ENCODE results near the gene FRAS1.
A peak's percentile ranks its signal among the peaks of the same experiment; 100 is the strongest.
"Not testable (repeated sequence)": the region's sequence is repeated elsewhere in the genome, so short reads cannot be mapped to it uniquely, and the experiment has no call there.

Gene FRAS1

DNA sequence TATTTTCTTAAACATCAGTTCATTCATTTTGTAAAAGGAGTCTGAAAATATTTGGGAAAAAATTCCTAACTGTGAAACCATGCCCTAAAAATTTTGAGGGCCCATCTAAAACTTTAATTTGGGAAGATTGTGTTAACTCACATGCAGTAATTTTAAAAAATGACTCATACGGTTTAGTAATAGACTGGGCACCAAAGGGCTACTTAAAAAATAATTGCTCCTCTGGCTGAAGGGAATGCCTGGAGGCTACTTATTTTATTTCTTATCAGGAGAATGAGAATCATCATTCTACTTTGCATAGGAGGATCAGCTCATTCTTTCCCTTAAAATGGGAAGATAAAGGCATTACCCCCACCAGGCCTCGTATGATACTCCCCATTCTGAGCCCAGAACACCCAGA is 271.5 kb downstream of the FRAS1 start:
- DNase-seq, result not testable (repeated sequence)

DNA sequence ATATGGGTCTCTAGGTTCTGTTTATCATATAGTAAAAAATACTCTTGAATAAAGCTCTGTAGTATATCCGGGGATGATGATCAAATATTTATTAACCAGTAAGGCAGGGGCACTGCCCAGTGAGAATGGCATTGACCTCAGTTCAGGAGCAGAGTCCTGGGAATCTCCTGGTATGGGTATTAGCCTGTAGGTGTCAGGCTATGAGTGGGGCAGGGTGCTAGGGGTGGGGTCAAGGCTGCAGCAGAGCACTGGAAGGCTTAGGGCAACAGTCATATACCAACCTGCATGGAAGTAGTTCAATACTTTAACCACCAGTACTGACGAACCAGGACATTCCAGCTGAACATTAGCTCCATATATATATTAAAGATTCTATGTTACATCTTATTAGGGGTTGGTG is 274.1 kb downstream of the FRAS1 start:
- DNase-seq, result no peak

DNA sequence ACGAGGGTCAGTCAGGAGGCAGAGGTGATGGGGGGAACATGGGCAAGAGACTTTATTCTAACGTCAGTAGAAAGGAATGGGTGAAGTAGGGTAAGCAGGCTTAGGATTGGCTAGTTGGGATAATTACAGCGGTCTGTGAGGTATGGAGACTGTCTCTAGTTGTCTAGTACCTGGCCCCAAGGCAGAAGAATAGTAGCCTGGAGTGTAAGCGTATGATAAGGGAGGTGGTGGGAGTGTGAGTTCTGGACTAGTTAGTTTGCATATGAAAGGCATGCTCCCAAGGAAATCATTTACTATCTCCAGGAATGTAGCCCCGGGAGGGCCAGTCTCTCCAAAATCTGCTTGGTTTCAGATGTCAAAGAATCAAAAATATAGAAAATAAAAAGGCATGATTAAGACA is 274.8 kb downstream of the FRAS1 start:
- DNase-seq, result no peak

DNA sequence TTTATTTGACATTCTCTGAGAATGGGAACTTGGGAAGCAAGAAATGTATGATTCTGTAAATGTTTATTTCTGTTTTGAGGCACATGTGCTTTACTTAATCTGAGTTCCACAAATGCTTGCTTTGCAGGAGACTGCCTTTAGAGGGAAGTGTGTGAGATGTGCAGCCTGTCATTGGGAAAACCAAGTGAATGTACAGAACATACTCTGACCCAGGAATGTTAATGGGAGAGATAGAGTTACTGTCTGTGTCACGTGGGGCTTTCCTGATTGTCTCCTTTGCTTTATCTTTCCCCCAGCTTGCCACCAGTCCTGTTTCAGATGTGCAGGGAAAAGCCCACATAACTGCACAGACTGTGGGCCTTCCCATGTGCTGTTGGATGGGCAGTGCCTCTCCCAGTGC is 275.9 kb downstream of the FRAS1 start:
- DNase-seq, result peak; percentile 32

DNA sequence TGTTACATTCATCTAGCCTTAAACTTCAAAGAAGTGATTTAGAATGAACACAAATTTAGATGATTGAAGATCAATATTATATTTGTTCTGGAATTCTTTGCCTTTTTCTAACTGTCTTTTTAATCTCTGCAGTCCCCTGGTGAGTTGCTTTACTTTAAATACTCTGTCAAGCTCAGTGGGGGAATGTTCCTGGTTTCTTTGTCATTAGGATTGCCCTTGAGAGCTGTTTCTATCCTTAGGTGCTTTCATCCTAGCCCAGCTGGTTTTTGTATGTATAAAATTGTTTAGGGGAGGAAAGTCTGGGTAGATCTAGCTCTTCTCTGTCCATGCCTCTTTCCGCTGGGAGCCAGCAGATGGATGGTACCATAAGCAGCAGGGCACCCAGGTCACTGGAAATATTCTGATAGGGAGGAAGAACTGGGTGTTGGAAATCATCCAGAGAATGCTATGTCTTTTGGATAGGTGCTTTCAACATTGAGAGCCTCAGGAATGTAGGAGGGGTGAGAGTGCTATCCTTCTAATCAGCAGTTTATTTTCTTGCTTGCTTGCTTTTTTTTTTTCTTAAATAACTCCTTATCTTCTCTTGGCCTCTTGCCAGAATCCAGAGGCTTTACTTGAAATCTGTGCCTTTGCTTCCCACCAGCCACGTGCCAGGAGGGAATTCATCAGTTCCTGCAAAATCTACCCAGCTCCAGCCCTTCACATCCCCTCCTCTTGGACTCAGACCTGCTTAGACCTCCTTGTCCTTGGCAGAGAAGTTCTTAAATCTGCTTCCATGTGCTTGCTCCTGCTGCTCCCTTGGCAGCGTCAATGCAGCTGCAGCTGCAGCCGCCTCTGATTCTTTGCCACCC is 279.2 kb downstream of the FRAS1 start:
- DNase-seq, result no peak

DNA sequence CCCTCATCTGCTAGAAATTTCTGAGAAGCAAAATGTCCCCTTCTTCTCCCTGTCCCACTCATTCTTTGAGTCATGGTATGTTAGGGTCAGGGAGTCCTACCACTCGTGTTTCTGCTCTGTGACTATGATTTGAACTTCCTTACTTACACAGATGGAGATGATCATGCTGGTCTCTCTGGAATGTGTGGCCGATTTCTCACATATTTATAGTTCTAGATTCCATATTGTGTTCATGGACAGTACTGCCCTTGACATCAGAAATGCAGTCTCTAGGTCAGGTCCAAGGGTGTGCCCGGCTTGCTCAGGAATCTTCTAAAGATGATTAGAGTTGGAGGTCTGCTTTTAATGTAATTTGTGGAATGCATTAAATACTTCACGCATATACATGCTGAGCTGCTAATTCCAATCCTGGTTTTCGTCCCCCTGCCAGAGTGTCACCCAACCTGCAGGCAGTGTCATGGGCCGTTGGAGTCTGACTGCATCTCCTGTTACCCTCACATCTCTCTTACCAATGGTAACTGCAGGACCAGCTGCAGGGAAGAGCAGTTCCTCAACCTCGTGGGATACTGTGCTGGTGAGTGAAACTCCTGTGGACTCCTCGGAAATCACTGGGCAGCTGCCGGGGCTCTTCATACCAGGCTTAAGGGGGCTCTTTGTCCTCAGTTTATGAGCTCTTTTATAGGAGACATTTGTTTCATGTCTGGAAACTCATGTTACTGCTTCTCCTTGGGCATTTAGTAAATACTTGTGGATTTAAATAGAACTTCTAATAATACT is 280.3 kb downstream of the FRAS1 start:
- DNase-seq, result no peak

DNA sequence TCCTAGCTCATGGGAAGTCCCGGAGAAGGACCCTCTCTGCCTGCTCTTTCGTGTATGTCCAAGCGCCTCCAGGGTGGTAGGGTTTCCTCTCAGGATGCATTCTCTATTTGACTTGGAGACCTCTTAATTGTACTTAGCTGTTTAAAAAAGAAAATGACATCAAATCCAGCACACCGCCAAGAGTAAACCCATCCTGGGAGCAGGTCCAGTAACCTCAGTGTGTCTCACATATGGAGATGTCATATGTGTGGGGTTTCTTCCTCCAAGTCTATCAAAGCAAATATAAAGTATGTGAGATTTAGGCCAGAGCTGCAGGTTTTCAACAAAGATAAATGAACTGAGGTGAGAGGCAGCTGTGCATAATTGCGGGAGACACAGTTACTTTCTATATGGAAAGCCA is 285.0 kb downstream of the FRAS1 start:
- no peak for DNase-seq

DNA sequence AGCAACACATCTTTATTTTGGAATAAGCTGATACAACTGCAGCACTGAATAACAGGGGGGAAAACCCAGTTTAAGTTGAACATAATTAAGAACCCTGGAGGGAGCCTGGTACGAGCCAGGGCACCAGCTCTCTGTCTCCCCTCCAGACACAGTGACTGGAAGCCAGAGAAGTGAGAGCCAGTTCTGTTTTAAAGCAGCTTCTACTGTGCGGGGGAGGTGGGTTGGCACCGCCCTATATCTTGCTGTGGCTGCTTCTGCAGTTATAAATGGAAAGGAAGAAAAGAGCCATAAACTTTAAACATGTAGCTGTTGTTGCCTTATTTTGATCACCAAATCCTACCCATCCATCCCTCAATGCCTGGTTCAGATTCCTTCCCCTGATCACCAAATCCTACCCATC is 286.6 kb downstream of the FRAS1 start:
- no peak for DNase-seq

DNA sequence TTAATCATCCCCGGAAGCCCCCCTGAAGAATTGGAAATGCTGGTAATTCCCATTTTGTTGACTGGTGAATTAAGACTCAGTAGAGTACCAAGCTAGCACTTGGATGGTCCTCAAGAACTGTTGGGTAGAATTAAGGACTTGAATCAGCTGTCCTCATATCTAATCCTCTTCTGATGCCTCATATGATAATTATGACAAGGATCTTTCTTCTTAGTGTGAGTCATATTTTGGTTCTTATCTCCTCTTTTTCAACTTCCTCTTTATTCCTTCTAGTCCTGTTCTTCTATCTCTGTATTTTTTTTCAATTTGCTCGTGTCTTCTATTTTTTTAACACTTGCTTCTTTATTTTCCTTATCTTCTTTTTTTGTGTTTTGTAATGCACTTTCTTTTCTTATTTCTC is 288.1 kb downstream of the FRAS1 start:
- no peak for DNase-seq

DNA sequence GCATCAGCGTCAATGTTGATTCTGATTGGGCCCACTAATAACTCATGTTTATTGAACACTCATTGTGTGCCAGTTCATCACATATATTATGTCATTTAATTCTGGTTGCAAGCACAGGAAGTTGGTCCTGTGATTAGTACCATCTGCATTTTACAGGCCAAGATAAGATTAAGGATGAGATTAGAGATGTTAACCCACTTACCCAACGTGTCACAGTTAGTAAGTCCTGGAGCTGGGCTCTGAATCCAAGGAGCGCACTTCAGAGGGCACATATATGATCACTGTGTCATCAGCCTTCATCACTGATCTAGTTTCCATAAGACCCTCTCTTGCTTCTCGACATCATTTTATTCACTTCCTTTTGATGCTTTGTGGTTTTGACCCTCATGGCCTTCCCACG is 289.1 kb downstream of the FRAS1 start:
- DNase-seq, result no peak

DNA sequence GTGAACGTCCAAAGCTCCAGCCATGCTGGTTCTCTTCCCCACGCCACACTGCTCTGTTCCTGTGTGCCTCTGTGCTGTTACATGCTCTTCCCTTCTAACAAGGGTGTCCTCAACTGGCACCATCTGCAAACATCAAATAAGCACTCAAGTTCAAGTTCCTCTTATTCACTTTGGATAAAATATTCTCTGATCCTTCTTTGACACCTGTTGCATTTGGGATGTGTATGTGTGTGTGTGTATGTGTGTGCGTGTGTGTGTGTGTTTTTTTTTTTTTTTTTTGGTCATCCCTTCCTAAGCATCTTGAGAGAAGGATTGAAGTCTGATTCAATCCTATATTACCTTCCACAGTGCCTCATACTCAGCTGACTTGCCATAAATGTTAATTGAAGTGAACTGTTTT is 290.4 kb downstream of the FRAS1 start:
- DNase-seq, result no peak

DNA sequence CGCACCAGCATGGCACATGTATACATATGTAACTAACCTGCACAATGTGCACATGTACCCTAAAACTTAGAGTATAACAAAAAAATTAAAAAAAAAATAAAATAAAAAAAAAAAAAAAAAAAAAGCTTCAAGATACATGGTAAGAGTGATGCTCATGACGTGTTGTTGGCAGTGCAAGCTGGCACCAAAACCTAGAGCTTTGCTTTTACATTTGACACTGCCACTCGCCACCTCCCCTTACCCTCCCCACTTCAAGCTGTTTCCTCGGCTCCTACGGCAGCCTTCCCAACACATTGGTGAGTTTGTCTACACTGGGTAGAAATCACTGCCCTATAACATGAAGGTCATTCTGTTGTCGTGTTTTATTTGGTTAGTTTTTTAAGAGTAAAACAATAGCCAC is 296.8 kb downstream of the FRAS1 start:
- no peak for DNase-seq

DNA sequence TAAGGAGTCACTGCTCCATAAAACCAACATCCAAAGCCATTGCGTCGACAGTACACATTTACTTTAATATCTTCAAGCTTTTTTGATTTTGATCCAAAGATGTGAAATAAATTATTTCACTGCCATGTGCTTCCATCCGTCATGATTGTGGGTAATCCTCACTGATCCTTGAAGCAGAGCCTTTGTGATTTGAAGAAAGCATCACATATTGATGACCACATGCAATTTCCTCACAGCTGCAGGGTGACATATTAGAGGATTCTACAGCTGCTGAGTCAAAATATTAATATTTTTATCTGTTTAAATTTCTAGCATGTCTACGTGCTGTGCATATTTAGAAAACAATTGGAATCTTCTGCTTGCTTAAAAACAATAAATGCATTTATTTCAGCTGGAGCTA is 297.7 kb downstream of the FRAS1 start:
- DNase-seq, result no peak

DNA sequence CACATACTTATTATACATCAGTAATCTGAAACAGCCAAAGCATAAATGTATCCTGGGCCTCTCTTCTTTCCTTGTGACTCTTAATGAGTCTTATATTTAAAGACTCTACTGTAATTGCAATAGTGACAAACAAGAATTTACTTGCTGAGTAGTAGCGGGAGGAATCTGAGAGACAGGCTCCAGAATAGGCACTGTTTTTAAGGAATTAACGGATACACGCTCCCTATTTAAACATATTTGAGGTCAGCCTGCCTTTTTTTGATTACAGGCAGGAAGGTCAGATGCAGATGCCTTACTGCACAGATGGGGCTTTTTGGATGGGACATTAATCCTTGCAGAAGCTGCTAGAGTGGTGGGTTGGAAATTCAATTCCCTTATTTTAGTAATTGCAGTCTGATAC is 298.2 kb downstream of the FRAS1 start:
- DNase-seq, result no peak

DNA sequence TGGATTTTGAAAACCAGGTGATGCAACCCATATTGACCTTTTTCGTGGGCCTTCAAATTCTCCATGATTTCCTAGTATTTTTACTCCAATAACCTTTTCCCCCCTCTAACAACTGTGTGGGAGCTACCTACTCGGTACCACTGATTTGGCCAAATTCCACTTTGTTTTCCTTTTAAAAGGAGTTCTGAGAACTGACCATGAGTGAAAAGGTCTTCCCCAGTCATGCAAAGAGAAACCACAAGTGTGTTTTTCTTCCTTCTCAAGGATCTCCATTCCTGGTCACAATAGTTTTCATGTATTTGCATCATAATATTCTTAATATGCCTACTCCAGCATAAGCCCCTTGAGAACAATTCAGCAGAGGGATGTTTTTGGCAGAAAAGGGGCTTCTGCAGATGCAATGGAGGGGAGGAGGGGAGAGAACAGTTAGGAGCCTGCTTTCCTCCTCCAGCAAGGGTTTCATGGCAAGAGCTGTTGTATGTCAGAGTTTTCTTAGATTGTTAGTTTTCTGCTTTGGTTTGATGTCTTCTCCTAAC is 299.2 kb downstream of the FRAS1 start:
- DNase-seq, result no peak

DNA sequence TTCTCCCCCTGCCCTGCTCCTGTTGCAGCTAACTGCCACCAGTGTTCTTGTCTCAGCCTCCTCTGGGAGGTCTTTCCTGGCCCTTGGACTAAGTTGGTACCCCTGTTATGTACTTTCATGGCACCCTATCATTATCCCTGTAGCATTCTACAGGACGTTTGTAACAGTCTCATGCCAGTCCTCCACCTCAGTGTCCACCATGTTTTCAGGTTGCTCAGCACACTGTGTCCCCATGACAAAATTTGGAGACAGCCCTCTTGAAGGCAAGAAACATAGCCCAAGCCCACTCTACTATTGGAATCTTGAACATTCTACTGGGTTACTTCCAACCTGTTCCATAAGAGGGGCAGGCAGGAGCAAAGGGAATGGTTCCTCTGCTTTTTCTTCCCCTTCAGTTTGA is 300.0 kb downstream of the FRAS1 start:
- DNase-seq, result no peak

DNA sequence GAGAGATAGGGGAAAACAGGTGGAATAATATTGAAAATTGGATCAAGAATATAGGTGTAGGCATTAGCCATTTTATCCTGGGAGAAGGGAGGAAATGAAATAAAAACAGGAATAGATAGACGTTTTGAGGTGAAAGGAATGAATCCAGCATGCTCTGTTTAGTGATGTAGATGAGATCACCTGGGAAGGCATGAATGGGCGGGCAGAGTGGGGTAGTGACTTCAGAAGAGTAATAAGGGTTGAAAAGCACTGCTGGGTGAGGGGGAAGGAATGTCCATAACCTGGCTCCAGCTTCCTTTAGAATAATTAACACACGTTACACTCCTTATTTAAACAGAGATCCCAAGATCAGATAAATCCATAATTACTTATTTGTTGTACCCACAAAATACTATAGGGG is 303.3 kb downstream of the FRAS1 start:
- DNase-seq, result no peak

DNA sequence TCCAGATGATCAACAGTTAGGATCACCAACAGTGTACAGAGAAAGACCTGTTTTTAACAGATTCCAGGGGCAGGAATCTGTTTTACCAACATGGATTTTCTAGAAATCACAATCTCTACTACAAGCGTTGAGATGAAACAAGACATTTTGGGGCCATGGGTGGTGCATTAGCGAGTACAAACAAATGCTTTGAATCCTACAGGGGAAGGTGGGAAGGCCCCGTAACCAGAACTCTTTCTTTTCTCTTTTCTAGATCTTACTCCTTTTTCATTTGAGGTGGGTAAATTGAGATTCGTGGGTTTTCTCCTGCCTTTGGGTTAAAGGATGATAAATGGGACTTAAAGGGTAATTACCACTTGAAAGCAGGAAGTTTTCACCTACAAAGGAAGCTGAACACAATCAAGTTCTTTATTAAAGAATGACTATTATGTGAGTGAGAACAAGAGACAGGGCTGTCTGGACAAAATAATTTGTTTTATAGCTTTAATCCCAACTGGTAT is 304.5 kb downstream of the FRAS1 start:
- DNase-seq, result no peak

DNA sequence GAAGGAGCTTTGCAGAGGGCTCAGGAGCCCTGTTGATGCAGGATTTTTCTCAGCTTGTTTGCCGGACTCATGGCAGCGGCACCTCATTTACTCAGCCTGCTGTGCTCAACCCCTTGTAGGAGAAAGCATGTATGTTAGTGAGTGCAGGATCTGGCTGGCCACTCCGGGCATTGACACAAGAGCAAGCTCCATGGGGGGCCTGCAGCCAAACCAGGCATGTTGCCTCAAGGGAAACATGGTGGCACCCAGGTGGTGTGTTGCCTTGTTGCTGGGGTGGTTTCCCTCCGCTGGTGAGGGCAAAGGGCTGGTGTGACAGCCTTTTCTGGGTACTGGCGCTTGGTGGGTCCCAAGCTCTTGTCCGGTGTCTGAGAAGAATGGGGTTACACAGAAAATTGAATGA is 305.2 kb downstream of the FRAS1 start:
- DNase-seq, result no peak

DNA sequence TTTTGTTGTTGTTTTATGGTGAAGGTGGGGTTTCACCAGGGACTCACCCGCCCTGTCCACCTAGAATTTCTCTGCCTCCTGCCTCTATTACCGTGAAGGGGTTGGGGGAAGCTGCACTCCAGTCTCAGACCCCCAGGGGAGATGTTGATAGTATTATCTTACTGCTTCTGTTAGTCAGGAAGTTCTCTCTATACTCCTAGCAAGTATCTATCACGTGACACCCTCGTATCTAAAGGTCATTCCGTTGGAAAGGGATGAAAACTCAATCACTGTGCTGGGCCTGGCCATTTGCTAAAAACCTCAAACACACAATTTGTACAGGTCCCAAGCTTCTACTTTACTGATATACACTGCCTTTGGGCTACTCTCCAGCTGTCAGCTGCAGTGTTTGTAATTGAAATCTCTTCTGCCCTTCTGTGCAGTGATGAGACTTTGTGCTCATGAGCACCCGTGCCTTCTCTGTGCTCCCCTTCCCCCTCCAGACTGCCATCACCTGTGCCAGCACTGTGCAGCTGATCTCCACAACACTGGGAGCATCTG is 306.0 kb downstream of the FRAS1 start:
- no peak for DNase-seq

DNA sequence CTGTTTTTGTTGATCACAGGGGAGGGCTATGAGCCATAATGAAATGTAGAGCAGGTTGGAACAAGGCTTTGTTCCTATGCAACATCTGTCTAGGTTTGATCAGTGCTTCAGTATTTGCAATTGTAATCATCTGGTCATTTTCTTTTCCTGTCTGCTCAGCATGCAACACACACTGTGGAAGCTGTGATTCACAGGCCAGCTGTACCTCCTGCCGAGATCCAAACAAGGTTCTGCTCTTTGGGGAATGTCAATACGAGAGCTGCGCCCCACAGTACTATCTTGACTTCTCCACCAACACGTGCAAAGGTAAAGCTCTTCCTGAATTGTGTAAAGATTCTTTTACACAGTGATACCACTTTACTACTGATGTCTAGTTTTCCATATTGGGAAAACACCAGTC is 312.6 kb downstream of the FRAS1 start:
- DNase-seq, result no peak

DNA sequence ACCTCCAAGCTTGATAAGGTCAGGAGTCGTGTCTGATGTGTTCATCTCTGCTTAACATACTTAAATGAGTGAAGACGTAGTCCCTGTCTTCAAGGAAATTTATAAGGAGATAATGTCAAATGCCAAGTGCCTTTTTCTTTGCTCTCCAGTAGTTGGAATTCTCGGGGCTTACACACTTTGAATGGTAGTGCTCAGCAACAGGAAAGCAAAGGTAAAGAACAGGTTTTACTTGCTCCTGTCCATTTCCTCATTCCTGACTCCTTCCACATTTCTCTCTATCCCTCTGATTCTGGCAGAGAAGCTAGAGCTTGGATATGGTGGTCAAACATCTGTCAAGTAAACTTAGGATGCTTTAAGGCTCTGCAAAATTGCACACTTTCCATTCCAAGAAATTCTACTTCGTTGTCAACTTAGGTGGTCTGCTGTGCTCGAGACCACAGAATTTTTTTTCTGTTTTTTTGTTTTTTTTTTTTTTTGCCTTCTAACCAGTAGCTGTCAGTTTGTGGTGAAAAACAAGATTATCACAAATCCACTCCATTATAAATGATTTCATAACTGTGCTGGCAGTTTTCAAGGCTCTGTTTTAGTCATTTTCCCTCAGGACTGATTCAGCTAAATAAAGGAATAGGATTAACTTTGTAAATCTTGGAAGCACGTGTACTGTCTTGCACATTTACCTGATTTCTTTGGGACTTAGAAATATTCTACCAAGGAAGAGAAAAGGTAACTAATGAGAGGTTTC is 313.7 kb downstream of the FRAS1 start:
- no peak for DNase-seq
